K562 (cell line): ENCODE measurements around the gene NDUFAB1. TPM values are rescaled to one million over a fixed set of nuclear protein-coding genes. Genes with fewer than 3 reads are reported as not detected.

Source experiments
- ATAC-seq: fragments of 200-7000 bp; cut with Tn5 transposase; 3 replicates; pipeline ENCODE4 v1.9.1; 2020; ENCODE audit warnings: moderate library complexity
- BruUV-seq: library from RNA; stranded (reverse); fragments of 400-500 nt; replicated peaks from 2 replicates; lab custom pipeline; 2021; lab: Mats Ljungman, UMichigan
- CTCF ChIA-PET: fragments of 300-600 bp; formaldehyde crosslinking; extraction: SDS; loops from one replicate; lab custom pipeline; 2021; ENCODE audit warnings: low intra/inter-chr PET ratio; lab: Yijun Ruan, JAX
- POLR2A ChIA-PET: fragments of 300-600, 350-650 bp; sonication (Branson Sonifier 250); formaldehyde crosslinking; extraction: SDS; loops from one replicate; lab custom pipeline; 2021; ENCODE audit warnings: antibody characterized with exemption, inconsistent platforms; lab: Yijun Ruan, JAX
- DNase-seq, 4 experiments: peaks; one replicate each; pipeline versions ENCODE4 v3.0.0 to v3.0.0-alpha.2; 2011 to 2018; ENCODE audit warnings: low spot score in 3 of 4, mixed read lengths in 3 of 4; ENCODE audit errors: extremely low read depth in 1 of 4
- FAIRE-seq: peaks from 2 replicates; lab custom pipeline; 2011; peaks lifted over from hg19 to GRCh38; lab: Jason Lieb, UNC
- H2AFZ ChIP-seq: 2 replicates; pipeline ENCODE4 v1.6.0; 2011; ENCODE audit warnings: low read depth, low read length, control low read depth, inconsistent platforms
- H3K27ac ChIP-seq: fragments of 200-600 bp; 3 replicates; pipeline ENCODE4 v1.8.0; 2011; ENCODE audit warnings: low read depth, mild to moderate bottlenecking, control low read depth, inconsistent platforms, low read length, moderate library complexity, mixed read lengths; ENCODE audit errors: extremely low read depth
- H3K27me3 ChIP-seq, 2 experiments: fragments of 300-600 bp in 1 of 2; 2 replicates in 1 of 2; 3 replicates in 1 of 2; pipeline versions ENCODE4 v1.6.0 to v1.8.0; 2011; ENCODE audit warnings: inconsistent platforms in 2 of 2, low read length in 2 of 2, mild to moderate bottlenecking in 1 of 2, mixed read lengths in 1 of 2, moderate library complexity in 1 of 2; ENCODE audit not compliant: control insufficient read depth in 2 of 2, insufficient read depth in 2 of 2
- H3K36me3 ChIP-seq: fragments of 300-600 bp; 3 replicates; pipeline ENCODE4 v1.8.0; 2011; ENCODE audit warnings: mild to moderate bottlenecking, low read length, inconsistent platforms; ENCODE audit not compliant: control insufficient read depth, insufficient read depth
- H3K4me1 ChIP-seq, 2 experiments: fragments of 200-600 bp in 1 of 2; replicated peaks in 1 of 2; 2 replicates in 1 of 2; 3 replicates in 1 of 2; pipeline versions ENCODE4 v1.5.1 to v1.8.0; 2011; ENCODE audit warnings: inconsistent platforms in 2 of 2, low read length in 2 of 2, mild to moderate bottlenecking in 1 of 2, mixed read lengths in 1 of 2, moderate library complexity in 1 of 2; ENCODE audit not compliant: control insufficient read depth in 2 of 2, insufficient read depth in 2 of 2
- H3K4me2 ChIP-seq: 2 replicates; pipeline ENCODE4 v1.6.1; 2011; ENCODE audit warnings: low read length, control low read depth, inconsistent platforms, mixed read lengths; ENCODE audit not compliant: insufficient read depth
- H3K4me3 ChIP-seq: fragments of 200-600 bp; sonication (generic), shearing (Covaris generic); 2 replicates; pipeline ENCODE4 v1.5.1; 2016; ENCODE audit warnings: control low read depth, inconsistent platforms
- H3K79me2 ChIP-seq: fragments of 200-600 bp; 3 replicates; pipeline ENCODE4 v1.8.0; 2011; ENCODE audit warnings: low read length, inconsistent platforms; ENCODE audit not compliant: control insufficient read depth, insufficient read depth
- H3K9ac ChIP-seq, 2 experiments: 2 replicates each; pipeline versions ENCODE4 v1.6.0 to v1.6.1; 2011; ENCODE audit warnings: low read depth in 2 of 2, low read length in 2 of 2, control low read depth in 1 of 2, inconsistent platforms in 1 of 2, mild to moderate bottlenecking in 1 of 2, mixed read lengths in 1 of 2; ENCODE audit not compliant: insufficient read depth in 1 of 2
- H3K9me1 ChIP-seq: one replicate; pipeline ENCODE4 v1.6.0; 2011; ENCODE audit warnings: inconsistent platforms, mild to moderate bottlenecking, low read length, moderate library complexity; ENCODE audit not compliant: control insufficient read depth, insufficient read depth
- H3K9me3 ChIP-seq: replicated peaks from 2 replicates; pipeline ENCODE4 v1.5.1; 2011; ENCODE audit warnings: low read depth, low read length, inconsistent platforms; ENCODE audit not compliant: control insufficient read depth, insufficient read depth
- H4K20me1 ChIP-seq: replicated peaks from 2 replicates; pipeline ENCODE4 v1.6.1; 2011; ENCODE audit warnings: low read length, inconsistent platforms, mixed read lengths; ENCODE audit not compliant: control insufficient read depth, insufficient read depth
- HNRNPK ChIP-seq: fragments of 200-400 bp; formaldehyde crosslinking; IDR thresholded peaks from one replicate; pipeline ENCODE4 v1.6.1; 2018; ENCODE audit warnings: mild to moderate bottlenecking, low read depth, low read length; ENCODE audit not compliant: poor library complexity, severe bottlenecking
- PPARD ChIP-seq: fragments of 250-450 bp; sonication (Bioruptor Pico); IDR thresholded peaks from 2 replicates; pipeline ENCODE4 v1.8.0; 2022; ENCODE audit warnings: inconsistent platforms, mild to moderate bottlenecking, moderate library complexity
- THRAP3 ChIP-seq: fragments of 450-650 bp; IDR thresholded peaks from 2 replicates; pipeline ENCODE4 v1.6.1; 2016; ENCODE audit warnings: mild to moderate bottlenecking, inconsistent platforms, borderline replicate concordance
- ZNF212 ChIP-seq: fragments of 450-650 bp; formaldehyde crosslinking; IDR thresholded peaks from 2 replicates; pipeline ENCODE4 v1.4.0; 2020; ENCODE audit warnings: mild to moderate bottlenecking
- ZNF311 ChIP-seq: fragments of 250-450 bp; sonication (Bioruptor Pico); IDR thresholded peaks from 2 replicates; pipeline ENCODE4 v1.4.0; 2020; ENCODE audit warnings: mild to moderate bottlenecking, moderate library complexity
- WGBS: fragments of 100-300 bp; shearing (Covaris generic); methylation state at CpG from one replicate; pipeline ENCODE4 v1.1.6; 2016; ENCODE audit warnings: low coverage, mixed read lengths; ENCODE audit not compliant: insufficient coverage; ENCODE audit errors: missing lambda C conversion rate; 5-methylcytosine and 5-hydroxymethylcytosine counted together
- in situ Hi-C: fragments of 300-500 bp; cut with MboI; formaldehyde crosslinking; loops from 4 replicates; pipeline ENCODE4 v1.15.0; 2018; ENCODE audit warnings: inconsistent platforms, mixed read lengths
- intact Hi-C: fragments of 100-400 bp; cut with micrococcal nuclease; formaldehyde crosslinking; loops from 2 replicates; pipeline ENCODE4 v1.14.2; 2022
- polyA plus RNA-seq, 8 experiments: library from polyadenylated mRNA; depleted of rRNA in 4 of 8; stranded (reverse) in 5 of 8; unstranded in 3 of 8; fragments of >200 nt; fragmentation: Nextera tagmentation in 2 of 8; fragmentation: Illumina TruSeq in 1 of 8; extraction: Ambion mirVana in 2 of 8; extraction: Trizol in 1 of 8; gene quantifications; 2 replicates each; pipeline versions ENCODE4 v1.2.1 to v1.2.3, GENCODE V29; 2011 to 2014; ENCODE audit warnings: inconsistent platforms in 1 of 8, missing spikeins in 1 of 8
- total RNA-seq, 7 experiments: library from RNA; depleted of rRNA in 6 of 7; stranded (reverse); fragments of >200 nt in 6 of 7; fragmentation: Illumina TruSeq in 2 of 7; extraction: Trizol in 2 of 7; gene quantifications; 2 replicates each; pipeline versions ENCODE4 v1.2.1 to v1.2.3, GENCODE V29; 2011 to 2021; ENCODE audit warnings: low replicate concordance in 1 of 7
- TF ChIP-seq, protein P1 (sequence below): sonication (generic); formaldehyde crosslinking; IDR thresholded peaks from 2 replicates; pipeline ENCODE4 v1.9.0; 2022; ENCODE audit warnings: mild to moderate bottlenecking, missing genetic modification reagents

NDUFAB1 gene
- total and polyA plus RNA-seq, 9 of the 15 experiments (the other 6 are each of a cell fraction or from before 2014, with no cell fraction given): 123 to 481 (median 238) TPM

DNA sequence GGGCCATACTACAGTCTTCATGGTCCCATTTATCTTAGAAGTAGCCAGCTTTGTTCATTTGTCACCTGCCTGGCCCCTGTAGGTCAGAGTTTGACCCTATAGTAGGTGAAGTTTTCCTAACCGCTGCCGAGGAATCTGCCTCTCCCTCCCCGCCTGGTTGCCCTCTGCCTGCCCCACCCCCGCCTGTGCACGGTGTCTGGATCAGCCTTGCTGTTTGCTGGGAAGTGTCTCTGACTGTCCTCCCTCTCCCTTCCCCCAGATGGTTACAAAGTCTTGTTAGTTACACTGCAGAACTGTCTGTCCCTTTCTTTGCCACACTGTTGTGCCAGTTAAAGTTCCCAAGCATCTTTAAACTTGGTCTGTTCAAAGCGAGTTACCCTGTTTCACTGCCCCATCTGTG, 32.9 kb downstream of the NDUFAB1 start (continued):
- TF ChIP-seq ZNF311: no peak
- no peak for TF ChIP-seq PPARD (CRISPR knock-in tag)
- TF ChIP-seq HNRNPK: no peak

DNA sequence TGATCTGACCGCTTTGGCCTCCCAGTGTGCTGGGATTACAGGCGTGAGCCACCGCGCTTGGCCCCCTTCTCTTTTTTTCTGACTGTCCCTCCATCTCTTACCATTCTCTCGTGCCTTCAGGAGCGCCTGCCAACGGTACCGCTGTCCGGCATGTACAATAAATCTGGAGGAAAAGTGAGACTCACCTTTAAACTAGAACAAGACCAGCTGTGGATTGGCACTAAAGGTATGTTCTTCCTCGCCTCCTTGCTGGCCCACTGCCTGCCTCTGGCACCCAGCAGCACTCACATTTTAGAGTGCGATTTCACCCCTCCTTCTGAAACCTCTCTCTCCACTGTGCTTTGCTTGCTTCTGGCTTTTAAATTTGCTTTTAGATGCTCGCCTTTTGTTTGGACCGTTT, 33.6 kb downstream of the NDUFAB1 start:
- no peaks in the 10 kb centered on the region for H3K9me1 ChIP-seq
- no peaks in the 10 kb centered on the region for H4K20me1 ChIP-seq
- no peaks in the 10 kb centered on the region for H3K27me3 ChIP-seq
- peaks cover 3 to 6% of the 10 kb centered on the region in 2 experiments; a peak in 2 of 5 replicates for H3K4me1 ChIP-seq
- H3K9me3 ChIP-seq: no peaks in the 10 kb centered on the region
- no peak overlapping the region for H3K9ac ChIP-seq
- no peak overlapping the region for H3K27ac ChIP-seq
- intact Hi-C loops: no loop called here
- DNase-seq (no peak), ATAC-seq (no peak), FAIRE-seq (no peak)
- in situ Hi-C loops: no loop called here
- H3K36me3 ChIP-seq: peaks cover 84% of the 10 kb centered on the region
- POLR2A ChIA-PET: no interaction called here
- H3K79me2 ChIP-seq: peaks cover 35% of the 10 kb centered on the region
- 94% methylated on average over 10 of the region's 13 CpGs for WGBS
- no TSS peak for BruUV-seq
- no peak overlapping the region for H3K4me2 ChIP-seq
- TF ChIP-seq THRAP3 (no peak), ZNF212 (CRISPR knock-in tag) (no peak)
- TF ChIP-seq, protein P1, sequence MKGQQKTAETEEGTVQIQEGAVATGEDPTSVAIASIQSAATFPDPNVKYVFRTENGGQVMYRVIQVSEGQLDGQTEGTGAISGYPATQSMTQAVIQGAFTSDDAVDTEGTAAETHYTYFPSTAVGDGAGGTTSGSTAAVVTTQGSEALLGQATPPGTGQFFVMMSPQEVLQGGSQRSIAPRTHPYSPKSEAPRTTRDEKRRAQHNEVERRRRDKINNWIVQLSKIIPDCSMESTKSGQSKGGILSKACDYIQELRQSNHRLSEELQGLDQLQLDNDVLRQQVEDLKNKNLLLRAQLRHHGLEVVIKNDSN (CRISPR knock-in tag): no peak
- TF ChIP-seq, all 486 proteins: peak for 0
- Histone ChIP-seq H3K4me3 (no peak overlapping the region), H2AFZ (no peak overlapping the region)
- CTCF ChIA-PET: no interaction called here
